KG1 (cell line): Measurements from ENCODE around the gene CFI.

Source experiments
- DNase-seq: peaks from one replicate; lab custom pipeline; 2025; lab: John Stamatoyannopoulos, UW

The CFI gene

GRCh38 chr4:109801895-109802319, at the start of gene CFI:
CFI (minus strand) TSS chr4:109801999; CDS start chr4:109801971, 28 bp downstream.
- peak; percentile 30 for DNase-seq

- DNase-seq, result no peak
These were observed 48.8 kb upstream of the CFI start for GRCh38 chr4:109850601-109851000.

GRCh38 chr4:109848501-109848900, 46.7 kb upstream of the CFI start:
- no peak for DNase-seq

GRCh38 chr4:109847896-109848442, 46.2 kb upstream of the CFI start, which contains the start of gene LRIT3:
LRIT3 (plus strand) TSS chr4:109848107; CDS start chr4:109848202, 95 bp downstream.
- DNase-seq, result no peak

GRCh38 chr4:109846395-109847098, 44.7 kb upstream of the CFI start:
- no peak for DNase-seq

- DNase-seq, result no peak
These were observed 35.2 kb upstream of the CFI start for GRCh38 chr4:109836985-109837384.

- no peak for DNase-seq
These were observed 32.0 kb upstream of the CFI start for GRCh38 chr4:109833756-109834155.

GRCh38 chr4:109827672-109828071, 25.9 kb upstream of the CFI start, which contains the start of gene RRH:
RRH (plus strand) TSS chr4:109827972; CDS start chr4:109828028, 56 bp downstream.
- DNase-seq, result no peak

- DNase-seq, result no peak
These were observed 24.9 kb upstream of the CFI start for GRCh38 chr4:109826719-109827118.

GRCh38 chr4:109821185-109821584, 19.4 kb upstream of the CFI start:
- DNase-seq, result no peak

GRCh38 chr4:109820563-109820962, 18.8 kb upstream of the CFI start:
- DNase-seq, result no peak

- no peak for DNase-seq
These were observed 16.5 kb upstream of the CFI start for GRCh38 chr4:109818268-109818667.

GRCh38 chr4:109816894-109817293, 15.1 kb upstream of the CFI start:
- DNase-seq, result no peak

GRCh38 chr4:109816082-109816442, 14.3 kb upstream of the CFI start:
- no peak for DNase-seq

GRCh38 chr4:109815151-109816081, 13.6 kb upstream of the CFI start, which contains the start of gene GAR1:
GAR1 (plus strand) TSS chr4:109815762; CDS start chr4:109816165, 403 bp downstream.
- DNase-seq, result peak; percentile 89

- DNase-seq, result no peak
These were observed 9.9 kb upstream of the CFI start for GRCh38 chr4:109811707-109812106.

GRCh38 chr4:109810552-109811387, 9.0 kb upstream of the CFI start:
- DNase-seq, result no peak

- DNase-seq, result no peak
These were observed 7.9 kb upstream of the CFI start for GRCh38 chr4:109809655-109810054.

- DNase-seq, result no peak
These were observed 2.2 kb upstream of the CFI start for GRCh38 chr4:109803924-109804571.

GRCh38 chr4:109801099-109801789, 555 bp downstream of the CFI start:
- no peak for DNase-seq
